SK-N-SH (cell line): ENCODE measurements around the gene MYO18B.

Experiments used
- CTCF ChIP-seq: fragments of 200-600 bp; sonication (generic); IDR thresholded peaks from 2 replicates; pipeline ENCODE4 v1.6.1; 2017; ENCODE audit warnings: antibody characterized with exemption, mild to moderate bottlenecking, moderate library complexity
- MEF2A ChIP-seq: IDR thresholded peaks from 2 replicates; pipeline ENCODE4 v1.4.0; 2012; ENCODE audit warnings: low read depth, borderline replicate concordance

GRCh38 chr22:25839755-25840154, 97.8 kb downstream of the MYO18B start:
- TF ChIP-seq CTCF: no peak
- no peak for TF ChIP-seq MEF2A
